GM21423 (cell line): ENCODE data around the gene TTLL9.

Source experiments
- ATAC-seq: cut with Tn5 transposase; IDR thresholded peaks from one replicate; pipeline ENCODE4 v1.9.1; 2021; ENCODE audit warnings: mild to moderate bottlenecking, moderate library complexity; ENCODE audit not compliant: unreplicated experiment

Gene TTLL9

GRCh38 chr20:31936420-31936819 is 66.0 kb downstream of the TTLL9 start:
- ATAC-seq = no peak

- ATAC-seq = no peak
These were observed 67.4 kb downstream of the TTLL9 start for GRCh38 chr20:31937820-31938219.

- no peak for ATAC-seq
These were observed 69.2 kb downstream of the TTLL9 start for GRCh38 chr20:31939661-31940060.

GRCh38 chr20:31943052-31943471 is 72.6 kb downstream of the TTLL9 start:
- no peak for ATAC-seq

- ATAC-seq = no peak
These were observed 74.9 kb downstream of the TTLL9 start for GRCh38 chr20:31945319-31945718.

GRCh38 chr20:31945785-31946184 is 75.4 kb downstream of the TTLL9 start:
- no peak for ATAC-seq

- ATAC-seq = no peak
These were observed 77.6 kb downstream of the TTLL9 start for GRCh38 chr20:31948008-31948407.

GRCh38 chr20:31949877-31950646 is 79.6 kb downstream of the TTLL9 start:
- ATAC-seq = no peak

- no peak for ATAC-seq
These were observed 80.7 kb downstream of the TTLL9 start for GRCh38 chr20:31951203-31951529.

GRCh38 chr20:31951530-31952453 is 81.4 kb downstream of the TTLL9 start, which contains the start of gene PDRG1:
PDRG1 (minus strand) TSS chr20:31952046; CDS start chr20:31951961, 85 bp downstream.
- peak; percentile 94 for ATAC-seq

GRCh38 chr20:31953556-31954148 is 83.2 kb downstream of the TTLL9 start:
- no peak for ATAC-seq

- ATAC-seq = no peak
These were observed 84.1 kb downstream of the TTLL9 start for GRCh38 chr20:31954500-31954899.

GRCh38 chr20:31956556-31957526 is 86.4 kb downstream of the TTLL9 start:
- no peak for ATAC-seq

- ATAC-seq = no peak
These were observed 92.3 kb downstream of the TTLL9 start for GRCh38 chr20:31962761-31963160.

GRCh38 chr20:31963889-31964288 is 93.5 kb downstream of the TTLL9 start:
- ATAC-seq = no peak

- no peak for ATAC-seq
These were observed 96.7 kb downstream of the TTLL9 start for GRCh38 chr20:31966991-31967655.

GRCh38 chr20:31967830-31968249 is 97.4 kb downstream of the TTLL9 start, which contains the start of gene XKR7:
XKR7 (plus strand) TSS chr20:31968151; CDS start chr20:31968176, 25 bp downstream.
- no peak for ATAC-seq

GRCh38 chr20:31968291-31969126 is 98.1 kb downstream of the TTLL9 start:
- peak; percentile 53 for ATAC-seq

- no peak for ATAC-seq
These were observed 99.6 kb downstream of the TTLL9 start for GRCh38 chr20:31969991-31970390.
